HFFc6 (cell line): ENCODE measurements around the gene RAD51B. TPM values are rescaled to one million over a fixed set of nuclear protein-coding genes. Genes with fewer than 3 reads are reported as not detected.
A peak's percentile ranks its signal among the peaks of the same experiment; 100 is the strongest.

ENCODE experiments used
- DNase-seq: peaks from one replicate; pipeline ENCODE4 v3.0.0-alpha.2; 2018
- H3K27ac Mint-ChIP-seq: 2 replicates; pipeline ENCODE4 v1.8.0; 2020; ENCODE audit warnings: mild to moderate bottlenecking, mixed read lengths
- H3K27me3 Mint-ChIP-seq: 2 replicates; pipeline ENCODE4 v1.8.0; 2021; ENCODE audit warnings: mild to moderate bottlenecking, moderate library complexity, mixed read lengths; ENCODE audit not compliant: insufficient read depth
- H3K36me3 Mint-ChIP-seq: 2 replicates; pipeline ENCODE4 v1.8.0; 2021; ENCODE audit warnings: low read depth, mixed read lengths
- H3K4me1 Mint-ChIP-seq: 2 replicates; pipeline ENCODE4 v1.8.0; 2020; ENCODE audit warnings: low read depth, mixed read lengths
- H3K4me3 Mint-ChIP-seq: 2 replicates; pipeline ENCODE4 v1.8.0; 2020; ENCODE audit warnings: mild to moderate bottlenecking, moderate library complexity, mixed read lengths
- H3K9me3 Mint-ChIP-seq: 2 replicates; pipeline ENCODE4 v1.8.0; 2020; ENCODE audit warnings: mild to moderate bottlenecking, mixed read lengths
- total RNA-seq, 6 experiments: library from RNA; stranded (reverse); fragmentation: NEBNext Ultra II Directional; extraction: Animal tissue kit (Norgen Biotek cat#: 25700); gene quantifications; 2 replicates in 1 of 6; 3 replicates in 5 of 6; pipeline ENCODE4 v1.2.3, GENCODE V29; 2021
- TF ChIP-seq, protein P1 (sequence below): fragments of 200-600 bp; sonication (generic); IDR thresholded peaks from 2 replicates; pipeline ENCODE4 v1.5.0; 2021; ENCODE audit warnings: antibody characterized with exemption, mild to moderate bottlenecking

Gene RAD51B
- total RNA-seq, 6 experiments from 2014 or later = 7.1 to 12.4 (median 9.6) TPM

- Mint-ChIP-seq H3K27me3 (peaks cover 8% of the 10 kb centered on the region), H3K4me3 (no peak overlapping the region), H3K36me3 (no peaks in the 10 kb centered on the region), H3K27ac (no peak overlapping the region), H3K9me3 (no peaks in the 10 kb centered on the region), H3K4me1 (peaks cover 6% of the 10 kb centered on the region)
- DNase-seq = no peak
- TF ChIP-seq, protein P1, sequence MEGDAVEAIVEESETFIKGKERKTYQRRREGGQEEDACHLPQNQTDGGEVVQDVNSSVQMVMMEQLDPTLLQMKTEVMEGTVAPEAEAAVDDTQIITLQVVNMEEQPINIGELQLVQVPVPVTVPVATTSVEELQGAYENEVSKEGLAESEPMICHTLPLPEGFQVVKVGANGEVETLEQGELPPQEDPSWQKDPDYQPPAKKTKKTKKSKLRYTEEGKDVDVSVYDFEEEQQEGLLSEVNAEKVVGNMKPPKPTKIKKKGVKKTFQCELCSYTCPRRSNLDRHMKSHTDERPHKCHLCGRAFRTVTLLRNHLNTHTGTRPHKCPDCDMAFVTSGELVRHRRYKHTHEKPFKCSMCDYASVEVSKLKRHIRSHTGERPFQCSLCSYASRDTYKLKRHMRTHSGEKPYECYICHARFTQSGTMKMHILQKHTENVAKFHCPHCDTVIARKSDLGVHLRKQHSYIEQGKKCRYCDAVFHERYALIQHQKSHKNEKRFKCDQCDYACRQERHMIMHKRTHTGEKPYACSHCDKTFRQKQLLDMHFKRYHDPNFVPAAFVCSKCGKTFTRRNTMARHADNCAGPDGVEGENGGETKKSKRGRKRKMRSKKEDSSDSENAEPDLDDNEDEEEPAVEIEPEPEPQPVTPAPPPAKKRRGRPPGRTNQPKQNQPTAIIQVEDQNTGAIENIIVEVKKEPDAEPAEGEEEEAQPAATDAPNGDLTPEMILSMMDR = no peak
Measured at GRCh38 chr14:68729556-68729955, 910.0 kb downstream of the RAD51B start.

DNA sequence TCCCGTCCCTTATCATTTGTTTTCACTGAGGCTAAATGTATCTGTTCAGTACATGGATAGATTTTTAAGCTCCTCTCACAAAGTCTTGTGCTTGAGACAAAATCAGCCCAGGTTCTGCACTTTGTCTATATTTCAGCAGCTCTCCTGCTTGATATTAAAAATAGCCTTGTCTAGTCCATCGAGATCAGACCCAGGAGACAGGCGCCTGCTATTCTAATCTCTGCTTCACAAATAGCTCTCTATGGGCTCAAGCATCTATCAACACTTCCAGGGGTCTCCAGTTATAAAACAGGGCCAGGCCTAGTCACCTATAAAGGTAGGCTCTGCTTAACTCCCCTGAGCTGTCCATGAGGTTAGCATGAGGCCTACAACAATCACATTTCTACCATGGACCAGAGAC is 910.8 kb downstream of the RAD51B start:
- peaks cover 8% of the 10 kb centered on the region for H3K27me3 Mint-ChIP-seq
- TF ChIP-seq, protein P1 = no peak
- DNase-seq = no peak
- H3K4me1 Mint-ChIP-seq = peaks cover 12% of the 10 kb centered on the region
- H3K36me3 Mint-ChIP-seq = no peaks in the 10 kb centered on the region
- H3K4me3 Mint-ChIP-seq = no peak overlapping the region
- no peaks in the 10 kb centered on the region for H3K9me3 Mint-ChIP-seq
- H3K27ac Mint-ChIP-seq = no peak overlapping the region

- Mint-ChIP-seq H3K27ac (no peak overlapping the region), H3K4me1 (peaks cover 14% of the 10 kb centered on the region), H3K4me3 (no peak overlapping the region), H3K27me3 (peaks cover 8% of the 10 kb centered on the region), H3K36me3 (no peaks in the 10 kb centered on the region), H3K9me3 (no peaks in the 10 kb centered on the region)
- TF ChIP-seq, protein P1 = no peak
- DNase-seq = no peak
Measured at GRCh38 chr14:68730811-68731425, 911.3 kb downstream of the RAD51B start.

GRCh38 chr14:68733086-68733914 is 913.7 kb downstream of the RAD51B start:
- Mint-ChIP-seq H3K4me1 (peaks cover 20% of the 10 kb centered on the region), H3K9me3 (no peaks in the 10 kb centered on the region), H3K36me3 (no peaks in the 10 kb centered on the region), H3K27me3 (peaks cover 8% of the 10 kb centered on the region), H3K4me3 (no peak overlapping the region), H3K27ac (no peak overlapping the region)
- TF ChIP-seq, protein P1 = no peak
- no peak for DNase-seq

DNA sequence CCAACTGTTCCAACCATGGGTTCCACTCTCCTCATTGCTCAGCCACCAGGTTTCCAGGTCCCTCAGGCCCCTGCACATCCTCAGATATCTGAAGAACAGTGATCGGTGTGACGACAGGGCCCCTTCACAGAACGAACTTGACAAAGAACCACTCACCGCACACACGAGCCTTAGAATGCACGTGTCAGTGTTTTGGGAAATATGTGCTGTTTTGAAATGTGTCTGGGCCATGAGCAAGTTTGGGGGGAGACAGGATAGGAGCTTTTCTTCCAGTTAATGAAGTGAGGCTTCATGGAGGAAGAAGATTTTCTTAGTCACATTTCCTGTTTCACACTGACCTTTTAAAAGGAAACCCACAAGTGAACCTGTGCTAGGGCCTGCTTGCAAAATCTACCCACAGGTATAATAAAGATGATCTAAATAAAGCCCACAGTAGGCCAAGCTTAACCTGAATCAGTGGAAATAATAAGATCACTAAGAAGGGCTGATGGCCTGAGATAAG is 914.7 kb downstream of the RAD51B start:
- peaks cover 20% of the 10 kb centered on the region for H3K4me1 Mint-ChIP-seq
- DNase-seq = no peak
- H3K9me3 Mint-ChIP-seq = no peaks in the 10 kb centered on the region
- H3K4me3 Mint-ChIP-seq = no peak overlapping the region
- H3K27me3 Mint-ChIP-seq = peaks cover 7% of the 10 kb centered on the region
- H3K27ac Mint-ChIP-seq = 0 out of 2 replicates have a peak overlapping the region, but pooled peaks have one; percentile 25
- TF ChIP-seq, protein P1 = no peak
- no peaks in the 10 kb centered on the region for H3K36me3 Mint-ChIP-seq
